HG03025 (cell line): ENCODE data around the gene PITRM1.

Experiments
- ATAC-seq: cut with Tn5 transposase; IDR thresholded peaks from one replicate; pipeline ENCODE4 v1.9.1; 2021; ENCODE audit warnings: mild to moderate bottlenecking, moderate library complexity; ENCODE audit not compliant: unreplicated experiment, low FRiP score

Gene PITRM1

GRCh38 chr10:3105905-3106304 is 66.7 kb downstream of the PITRM1 start:
- ATAC-seq = no peak

- ATAC-seq = no peak
These were observed 67.4 kb downstream of the PITRM1 start for GRCh38 chr10:3105166-3105565.

DNA sequence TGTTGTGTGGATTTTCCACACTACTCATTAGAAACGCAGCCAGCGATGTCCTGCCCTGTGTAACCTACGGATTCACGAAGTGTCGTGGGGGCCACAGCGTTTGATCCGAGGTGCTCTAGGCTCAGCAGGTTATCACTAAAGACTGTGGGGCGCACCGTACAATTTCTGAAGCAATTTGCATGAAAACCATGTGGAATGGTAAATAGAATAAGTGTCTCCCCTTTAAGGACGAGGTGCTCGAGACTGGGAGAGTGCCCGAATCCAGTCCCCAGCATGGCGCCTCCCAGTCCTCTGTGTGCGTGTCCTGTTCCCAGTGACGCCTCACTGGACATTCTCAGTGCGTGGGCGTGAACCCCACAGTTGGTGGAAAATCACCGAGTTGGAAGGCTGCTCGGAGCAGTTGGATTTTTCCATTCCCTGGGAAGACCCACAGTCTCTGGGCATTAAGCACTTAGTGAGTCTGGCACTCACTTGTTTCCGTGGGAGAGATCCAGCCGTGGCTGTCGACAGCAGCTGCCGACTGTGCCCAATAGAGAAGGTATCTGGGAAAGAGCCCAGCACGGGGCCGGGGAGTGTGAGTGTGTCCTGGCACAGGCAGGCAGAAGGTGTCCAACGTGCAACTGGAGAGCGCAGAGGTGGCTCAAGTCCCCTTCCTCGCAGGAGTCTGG is 68.2 kb downstream of the PITRM1 start:
- no peak for ATAC-seq

DNA sequence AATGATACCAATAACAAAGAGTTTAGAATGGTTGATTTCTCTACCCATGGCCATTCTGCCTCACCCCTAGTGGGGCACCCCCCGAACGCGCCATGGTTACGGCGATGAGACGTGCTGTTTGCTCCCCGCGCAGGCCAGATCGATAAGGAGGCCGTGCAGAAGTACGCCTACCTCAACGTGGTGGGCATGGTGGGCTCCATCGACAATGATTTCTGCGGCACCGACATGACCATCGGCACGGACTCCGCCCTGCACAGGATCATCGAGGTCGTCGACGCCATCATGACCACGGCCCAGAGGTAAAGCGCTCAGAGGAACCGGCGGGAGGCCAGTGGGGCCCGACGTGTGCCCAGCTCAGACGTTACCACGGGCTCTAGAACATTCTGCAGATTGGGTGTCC is 68.9 kb downstream of the PITRM1 start:
- ATAC-seq = no peak

GRCh38 chr10:3102720-3103427 is 69.7 kb downstream of the PITRM1 start:
- ATAC-seq = no peak

GRCh38 chr10:3100856-3101640 is 71.5 kb downstream of the PITRM1 start:
- ATAC-seq = no peak

DNA sequence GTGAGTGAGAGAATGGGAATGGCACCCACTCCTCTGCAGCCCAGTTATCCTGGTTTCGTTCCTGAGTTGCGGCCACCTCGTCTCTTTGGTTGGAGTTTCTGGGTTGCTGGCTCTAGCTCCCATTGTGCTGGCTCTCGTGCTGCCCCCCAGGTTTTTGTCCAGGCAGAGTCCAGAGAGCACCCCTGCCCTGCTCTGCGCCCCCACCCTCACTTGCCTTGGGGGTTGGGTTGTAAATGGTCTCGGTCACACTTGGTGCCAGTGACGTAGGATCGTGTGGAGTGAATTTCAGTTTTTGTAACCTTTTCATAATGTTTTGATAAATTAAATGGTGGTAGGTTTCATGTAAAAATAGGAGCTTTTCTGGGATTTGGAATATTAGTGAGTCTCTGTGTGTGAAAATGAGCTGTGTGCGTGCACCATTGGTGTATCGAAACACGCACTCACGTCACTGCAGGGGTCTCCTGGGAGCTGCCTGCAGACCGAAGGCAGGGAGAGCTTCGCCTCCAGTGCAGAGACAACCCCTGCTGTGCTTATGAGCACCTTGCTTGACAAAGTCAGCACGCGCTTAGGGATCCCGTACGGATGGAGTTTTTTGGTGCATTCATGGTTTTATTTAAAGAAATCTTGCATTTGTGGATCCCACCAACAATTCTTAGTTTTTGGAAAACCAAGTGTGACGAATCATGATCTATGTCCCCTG is 72.3 kb downstream of the PITRM1 start:
- ATAC-seq = no peak

GRCh38 chr10:3099291-3100092 is 73.1 kb downstream of the PITRM1 start:
- ATAC-seq = no peak

DNA sequence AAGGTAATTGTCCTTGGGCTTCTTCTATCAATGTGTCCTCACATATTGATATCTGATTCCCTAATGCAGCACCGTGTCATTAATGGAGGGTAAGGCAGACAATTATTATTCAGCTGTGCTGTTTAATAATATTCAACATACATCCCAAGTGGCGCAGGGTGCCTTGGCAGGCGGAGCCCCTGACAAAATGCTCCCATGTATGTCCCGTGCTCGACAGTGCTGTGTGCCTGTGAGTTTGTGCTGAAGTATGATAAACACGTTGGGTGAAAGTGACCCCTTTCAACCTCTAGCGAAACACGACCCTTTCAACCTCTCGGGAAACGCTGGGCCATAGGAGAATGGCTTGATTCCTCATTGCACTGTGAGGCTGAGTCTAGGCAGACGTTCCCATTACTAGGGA is 73.9 kb downstream of the PITRM1 start:
- ATAC-seq = no peak

- ATAC-seq = no peak
These were observed 75.4 kb downstream of the PITRM1 start for GRCh38 chr10:3097160-3097559.

- ATAC-seq = no peak
These were observed 76.4 kb downstream of the PITRM1 start for GRCh38 chr10:3096149-3096548.

GRCh38 chr10:3095373-3096139 is 77.0 kb downstream of the PITRM1 start:
- ATAC-seq = no peak

DNA sequence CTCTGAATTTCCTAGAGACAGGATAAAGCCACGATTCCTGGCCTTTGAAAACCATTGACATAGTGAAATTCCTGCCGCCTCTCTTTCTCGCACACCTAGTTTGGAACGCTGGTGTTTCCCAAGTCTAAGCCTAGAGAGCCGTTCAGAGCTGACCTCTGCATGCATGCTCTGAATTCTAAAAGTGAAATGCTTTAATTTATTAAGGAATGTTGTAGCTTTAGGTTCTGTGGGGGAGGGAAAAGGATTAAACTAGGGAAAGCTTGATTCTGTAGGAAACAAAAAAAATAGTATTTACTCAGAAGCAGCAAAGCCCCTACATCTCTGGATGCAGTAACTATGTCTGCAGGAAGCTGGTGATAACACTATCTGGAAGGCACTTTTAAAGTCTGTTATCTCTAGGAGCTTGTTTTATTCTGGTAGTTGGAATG is 78.0 kb downstream of the PITRM1 start:
- no peak for ATAC-seq

DNA sequence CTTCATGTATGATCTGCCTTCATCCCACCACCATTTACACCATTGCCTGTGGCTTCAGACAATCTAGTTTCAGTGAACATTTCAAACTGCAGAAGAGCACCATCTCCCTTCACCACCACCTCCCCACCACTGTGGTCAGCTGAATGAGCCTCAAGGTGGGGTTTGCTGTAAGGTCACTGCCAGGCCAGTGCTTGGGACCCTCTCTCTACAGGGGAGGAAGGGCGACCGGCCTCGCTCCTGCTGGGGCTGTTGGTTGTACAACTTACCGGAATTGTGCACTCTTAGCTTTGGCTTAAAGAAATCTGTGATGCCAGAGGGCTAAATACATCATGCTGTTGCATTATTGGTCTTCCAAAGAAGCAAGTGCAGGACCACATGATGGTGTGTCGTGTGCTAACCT is 78.6 kb downstream of the PITRM1 start:
- ATAC-seq = no peak

- no peak for ATAC-seq
These were observed 80.7 kb downstream of the PITRM1 start for GRCh38 chr10:3091921-3092320.

- no peak for ATAC-seq
These were observed 81.4 kb downstream of the PITRM1 start for GRCh38 chr10:3090914-3091787.

DNA sequence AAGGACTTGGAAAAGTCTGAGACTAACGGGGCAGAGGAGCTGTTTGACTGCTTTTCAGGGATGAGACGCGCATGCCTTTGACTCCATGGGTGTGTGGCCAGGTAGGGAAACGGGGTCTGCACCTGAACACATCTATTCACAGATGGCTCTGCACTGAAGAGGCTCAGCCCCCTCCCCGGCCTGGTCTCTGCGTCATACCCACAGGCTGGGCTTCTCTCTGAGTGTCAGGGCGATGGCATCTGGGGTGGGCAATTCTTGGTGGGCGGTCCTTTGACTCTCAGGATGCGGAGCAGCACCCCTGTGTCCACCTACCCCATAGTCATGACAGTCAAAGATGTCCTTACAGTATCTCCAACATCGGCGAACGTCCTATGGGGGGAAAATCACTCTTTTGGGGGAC is 82.2 kb downstream of the PITRM1 start:
- no peak for ATAC-seq
